ENCODE data around the gene ATG7.
"Not testable (repeated sequence)": the region's sequence is repeated elsewhere in the genome, so short reads cannot be mapped to it uniquely, and the experiment has no call there.

ATG7 gene

DNA sequence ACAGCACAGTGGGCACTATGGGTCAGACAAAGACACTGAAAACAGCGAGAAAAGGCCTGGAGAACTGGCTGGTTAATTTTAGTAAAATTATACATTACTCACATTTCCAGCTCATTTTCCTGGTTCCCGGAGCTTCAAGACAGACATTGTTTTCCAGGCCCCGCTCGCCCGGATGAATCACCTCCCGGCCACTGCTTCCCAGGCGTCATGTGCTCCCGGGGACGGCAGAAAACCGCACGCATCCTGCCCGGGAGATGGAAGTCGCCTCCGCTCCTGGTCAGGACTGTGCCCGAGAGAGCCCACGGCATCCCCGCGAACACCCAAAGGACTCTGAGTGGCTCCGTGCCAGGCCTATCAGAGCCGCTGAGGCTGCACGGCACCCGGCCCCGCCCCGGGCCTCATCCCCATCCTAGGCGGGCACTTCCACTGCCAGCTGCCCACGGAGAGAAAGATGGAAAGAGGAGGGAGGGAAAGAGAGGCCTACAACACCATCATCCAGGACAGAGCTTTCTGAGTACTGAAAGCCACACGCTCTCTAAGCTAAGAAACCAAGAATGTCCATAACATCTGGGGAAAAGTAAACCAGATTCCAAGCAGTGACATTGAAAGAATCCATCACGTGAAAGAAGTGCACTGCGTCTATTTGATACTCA is 296.4 kb downstream of the ATG7 start:
- DNase-seq (ENCODE audit: low read depth) = no peak

GRCh38 chr3:11569156-11569741 is 297.1 kb downstream of the ATG7 start:
- DNase-seq (ENCODE audit: low read depth) = no peak

GRCh38 chr3:11570251-11570650 is 298.1 kb downstream of the ATG7 start:
- no peak for DNase-seq (ENCODE audit: low read depth)

- DNase-seq (ENCODE audit: low read depth) = no peak
Measured at GRCh38 chr3:11570789-11571495, 298.7 kb downstream of the ATG7 start.

DNA sequence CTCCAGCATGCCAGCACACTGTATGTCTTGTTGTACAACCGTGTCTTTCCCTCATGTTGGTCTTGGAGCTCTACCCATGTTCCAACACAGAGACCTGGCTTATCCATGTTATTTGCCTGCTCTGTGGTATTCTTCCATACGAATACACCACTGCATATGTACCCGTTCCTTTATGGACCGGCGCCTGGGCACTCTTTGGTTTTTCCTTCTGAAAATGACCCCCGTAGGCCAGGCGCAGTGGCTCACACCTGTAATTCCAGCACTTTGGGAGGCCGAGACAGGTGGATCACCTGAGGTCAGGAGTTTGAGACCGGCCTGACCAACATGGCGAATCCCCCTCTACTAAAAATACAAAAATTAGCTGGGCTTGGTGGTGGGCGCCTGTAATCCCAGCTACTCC is 300.5 kb downstream of the ATG7 start:
- not testable (repeated sequence) for DNase-seq (ENCODE audit: low read depth)

DNA sequence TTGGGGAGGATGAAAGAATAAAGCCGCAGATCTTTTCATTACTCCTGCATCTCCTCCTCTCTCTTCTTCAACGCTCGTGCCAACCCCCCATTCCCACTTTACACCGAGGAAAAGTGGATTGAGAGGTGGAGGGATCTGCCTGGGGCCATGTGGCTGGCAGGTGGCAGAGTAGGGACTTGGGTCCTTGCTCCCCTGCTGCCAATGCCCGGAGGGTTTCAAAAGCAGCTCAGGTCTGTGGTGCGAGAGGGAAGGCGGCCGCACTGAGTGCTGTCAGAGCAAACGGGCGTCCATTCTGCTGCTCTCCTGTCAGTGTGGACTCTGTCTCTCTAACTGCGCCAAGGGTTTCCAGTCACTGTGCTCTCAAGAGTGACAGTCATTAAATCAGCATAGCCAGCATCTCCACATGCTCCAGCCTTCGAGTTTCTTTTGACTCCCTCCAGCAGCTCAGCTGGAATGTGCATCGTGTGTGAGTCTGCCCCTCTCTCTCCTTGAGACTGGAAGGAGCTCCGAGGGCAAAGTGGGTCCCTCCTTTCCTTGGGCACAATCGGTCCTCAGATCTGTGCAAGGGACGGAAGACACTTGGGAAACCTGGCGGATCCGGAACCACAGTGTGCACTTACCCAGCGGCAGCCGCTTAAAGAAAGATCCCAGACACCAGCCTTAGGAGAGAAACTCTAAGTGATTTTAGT is 302.9 kb downstream of the ATG7 start:
- no peak for DNase-seq (ENCODE audit: low read depth)

DNA sequence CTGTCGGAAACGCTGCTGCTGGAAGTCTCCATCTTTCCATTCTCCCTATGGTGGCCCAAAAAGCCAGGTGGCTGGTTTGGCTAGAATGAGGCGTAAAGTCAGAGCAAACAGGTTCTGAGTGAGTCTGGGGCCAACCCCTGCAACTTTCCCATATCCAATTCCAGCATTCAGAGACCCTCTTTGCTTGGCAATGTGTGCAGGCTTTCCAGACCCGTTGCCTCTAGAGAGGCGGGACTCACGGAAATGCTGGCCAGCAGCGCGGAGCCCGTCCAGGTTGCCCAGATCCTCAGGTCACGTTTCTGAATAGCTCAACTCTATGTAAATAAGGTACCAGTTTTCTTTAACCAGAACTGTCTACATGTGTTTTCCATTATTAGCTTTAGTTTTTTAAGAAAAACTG is 303.5 kb downstream of the ATG7 start:
- no peak for DNase-seq (ENCODE audit: low read depth)

- no peak for DNase-seq (ENCODE audit: low read depth)
Measured at GRCh38 chr3:11576453-11576852, 304.3 kb downstream of the ATG7 start.

GRCh38 chr3:11578169-11578568 is 306.0 kb downstream of the ATG7 start:
- DNase-seq (ENCODE audit: low read depth) = no peak

DNA sequence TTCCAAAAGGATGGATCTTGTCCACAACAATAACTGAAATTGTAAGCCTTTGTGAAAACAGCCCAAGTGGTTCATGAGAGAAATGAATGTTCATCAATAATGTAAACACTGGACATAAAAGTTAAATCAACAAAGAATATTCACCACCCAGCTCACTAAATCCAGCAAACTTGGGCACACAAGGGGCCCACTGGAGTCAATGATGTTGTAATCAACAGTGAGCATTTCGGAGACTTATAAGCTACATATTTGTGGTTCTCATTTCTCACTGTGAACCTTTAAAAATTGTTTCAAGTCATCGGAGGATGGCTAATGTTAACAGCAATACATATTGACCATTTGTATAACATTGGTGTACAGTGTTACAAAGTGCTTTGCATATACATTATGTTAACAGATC is 308.4 kb downstream of the ATG7 start:
- no peak for DNase-seq (ENCODE audit: low read depth)

- DNase-seq (ENCODE audit: low read depth) = no peak
Measured at GRCh38 chr3:11581237-11582190, 309.3 kb downstream of the ATG7 start.

DNA sequence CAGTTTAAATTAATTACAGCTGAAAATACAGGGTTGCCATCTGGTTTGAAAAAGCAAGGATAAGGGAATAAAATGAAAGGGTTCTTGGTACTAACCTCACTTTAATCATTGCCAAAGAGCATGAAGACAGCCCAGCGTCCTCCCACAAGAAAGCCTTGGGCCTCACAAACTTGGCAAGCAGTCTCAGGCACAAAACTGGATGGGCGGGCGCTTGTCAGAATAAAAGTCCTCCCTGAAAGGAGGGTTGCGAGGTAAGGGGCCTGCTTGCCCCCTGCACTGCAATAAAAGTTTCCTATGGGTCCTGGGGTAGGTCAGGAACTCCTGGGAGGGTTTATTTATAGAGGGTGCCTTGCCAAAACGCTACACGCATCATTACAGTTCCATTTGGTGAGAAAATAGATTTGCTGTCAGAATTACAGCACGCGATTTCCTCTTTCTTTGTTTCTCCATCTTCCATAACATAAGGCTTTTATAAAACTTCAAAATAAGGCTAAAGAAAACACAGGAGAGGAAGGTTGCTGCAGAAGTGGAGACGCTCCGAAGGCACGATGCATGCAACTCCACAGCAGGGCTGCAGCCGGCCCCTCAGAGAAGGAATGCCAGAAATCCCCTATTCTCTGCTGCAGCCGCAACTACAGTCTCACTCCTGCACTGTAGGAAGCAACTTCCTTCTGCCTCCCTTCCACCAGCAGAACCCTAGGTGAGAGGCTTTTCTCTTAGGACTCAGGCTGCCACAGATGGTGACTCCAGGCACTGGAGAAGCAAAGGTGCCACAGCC is 310.2 kb downstream of the ATG7 start:
- DNase-seq (ENCODE audit: low read depth) = no peak

DNA sequence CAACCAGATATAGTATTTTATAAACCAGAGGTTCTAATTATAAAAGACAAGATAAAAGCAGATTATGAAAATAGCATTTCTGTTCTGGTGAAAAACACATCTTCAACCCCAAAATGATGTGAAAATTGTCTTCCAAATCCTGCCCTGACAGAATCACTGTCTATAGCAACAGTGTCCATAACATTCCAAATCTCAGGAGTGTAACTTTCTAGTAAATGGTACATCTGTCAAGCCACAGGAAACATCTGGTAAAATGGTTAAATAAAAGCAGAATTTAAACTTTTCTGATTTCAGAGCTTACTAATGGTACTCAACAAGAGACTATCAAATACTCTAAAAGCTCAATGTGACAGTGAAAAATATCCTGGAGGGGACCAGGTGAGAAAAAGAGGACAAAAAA is 311.0 kb downstream of the ATG7 start:
- DNase-seq (ENCODE audit: low read depth) = no peak

DNA sequence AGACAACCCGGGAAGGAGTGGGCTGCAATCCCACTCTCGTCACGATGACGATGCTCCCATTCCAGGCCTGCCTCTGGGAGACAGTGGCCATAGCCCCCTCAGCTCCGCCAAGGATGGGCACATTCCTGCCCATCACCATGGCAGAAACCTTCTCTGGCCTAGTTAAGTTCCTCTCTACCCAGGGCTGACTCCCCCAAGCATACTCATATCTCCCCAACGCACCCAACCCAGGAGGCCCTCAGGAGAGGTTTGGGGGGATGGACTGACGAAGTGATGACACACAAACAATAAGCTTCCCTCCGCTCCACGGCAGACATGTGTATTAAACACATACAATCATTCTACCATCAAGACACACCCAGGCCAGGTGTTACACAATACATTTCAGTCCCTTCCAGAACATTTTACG is 311.4 kb downstream of the ATG7 start:
- DNase-seq (ENCODE audit: low read depth) = no peak

GRCh38 chr3:11584570-11584969 is 312.4 kb downstream of the ATG7 start:
- no peak for DNase-seq (ENCODE audit: low read depth)

DNA sequence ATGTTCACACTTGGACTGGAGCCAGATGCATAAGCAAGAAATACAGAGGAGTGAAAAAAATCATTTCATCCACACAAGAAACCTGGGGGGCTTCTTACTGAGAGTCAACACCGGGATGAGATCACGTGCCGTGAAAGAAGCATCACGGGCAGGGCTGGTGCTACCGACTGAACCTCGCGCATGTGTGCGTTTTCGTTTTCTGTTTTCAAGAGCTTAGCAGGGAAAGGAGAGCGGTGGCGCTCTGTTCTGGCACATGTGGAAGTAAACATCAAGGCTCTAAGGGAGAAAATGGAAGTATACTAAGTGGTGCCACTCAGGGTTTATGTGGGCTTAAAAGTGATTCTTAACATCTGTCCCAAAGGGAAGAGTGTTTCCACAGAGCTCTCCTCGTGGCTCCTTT is 315.6 kb downstream of the ATG7 start:
- no peak for DNase-seq (ENCODE audit: low read depth)

DNA sequence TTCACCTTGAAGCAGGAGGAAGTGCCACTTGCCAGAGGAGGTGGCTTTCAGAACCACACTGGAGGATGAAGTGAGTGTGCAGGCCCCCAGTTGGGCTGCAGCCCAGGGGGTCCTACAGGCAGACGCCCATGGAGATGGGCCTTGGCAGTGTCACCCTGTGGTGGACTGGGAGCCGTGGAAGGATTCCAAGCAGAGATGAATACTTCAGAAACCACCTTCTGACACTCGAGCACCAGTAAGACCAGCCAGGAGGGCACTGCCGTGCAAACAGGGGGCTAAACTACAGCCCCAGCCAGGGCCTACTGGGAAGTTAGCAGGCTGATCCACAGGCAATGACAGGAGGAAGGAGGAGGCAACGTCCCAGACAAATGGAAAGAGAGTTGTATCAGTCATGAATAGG is 316.1 kb downstream of the ATG7 start:
- no peak for DNase-seq (ENCODE audit: low read depth)

DNA sequence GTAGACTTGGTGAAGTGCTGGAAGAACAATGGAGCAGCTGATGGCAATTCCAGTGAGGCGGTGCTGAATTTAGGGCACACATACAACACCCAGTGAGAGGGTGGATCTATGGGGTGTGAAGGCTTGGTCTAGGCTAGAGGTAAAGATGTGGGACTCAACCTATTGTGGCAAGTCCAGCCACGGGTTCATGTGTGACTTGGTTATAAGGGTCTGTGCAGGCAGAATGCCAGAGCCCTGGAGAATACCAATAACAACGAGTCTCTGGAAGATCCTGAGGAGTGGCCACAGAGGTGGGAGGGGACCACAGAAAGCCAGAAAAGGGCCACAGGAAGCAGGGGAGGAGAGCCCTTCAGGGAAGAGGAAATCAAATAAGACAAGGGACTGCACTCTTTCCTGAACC is 316.6 kb downstream of the ATG7 start:
- no peak for DNase-seq (ENCODE audit: low read depth)

- no peak for DNase-seq (ENCODE audit: low read depth)
Measured at GRCh38 chr3:11589706-11590105, 317.5 kb downstream of the ATG7 start.

DNA sequence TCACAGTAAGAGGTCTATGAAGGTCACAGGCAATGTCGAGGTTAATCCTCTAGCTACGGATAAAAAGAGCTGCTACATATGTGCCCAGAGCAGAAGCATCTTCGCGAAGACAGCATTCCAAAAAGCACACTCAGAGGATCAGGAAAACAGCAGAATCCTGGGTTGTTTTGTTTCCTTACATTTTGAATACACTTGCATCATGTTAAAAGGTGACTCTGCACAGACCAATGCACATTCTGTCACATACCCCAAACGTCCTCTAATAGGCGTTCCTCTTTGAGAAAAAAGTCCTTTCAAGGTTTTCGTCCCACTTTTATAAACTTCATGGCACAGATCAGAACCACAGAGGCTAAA is 318.8 kb downstream of the ATG7 start:
- no peak for DNase-seq (ENCODE audit: low read depth)
